Muscle layer of duodenum (tissue), 2 donors: ENCODE results near the gene CSF2.

Experiments
- H3K27ac ChIP-seq: one replicate; pipeline ENCODE4 v1.7.0; 2013; ENCODE audit warnings: mild to moderate bottlenecking, low read length
- H3K27me3 ChIP-seq: one replicate; pipeline ENCODE4 v1.7.0; 2013; ENCODE audit warnings: low read depth, mild to moderate bottlenecking, control low read depth, low read length
- H3K36me3 ChIP-seq, 2 donors: one replicate each; pipeline ENCODE4 v1.7.0; 2013; ENCODE audit warnings: low read length in 2 of 2, control low read depth in 1 of 2, mild to moderate bottlenecking in 1 of 2; ENCODE audit not compliant: insufficient read depth in 2 of 2, control insufficient read depth in 1 of 2
- H3K4me1 ChIP-seq, 2 donors: one replicate each; pipeline ENCODE4 v1.7.0; 2013; ENCODE audit warnings: low read length in 2 of 2, mild to moderate bottlenecking in 2 of 2, control low read depth in 1 of 2, moderate library complexity in 1 of 2; ENCODE audit not compliant: insufficient read depth in 2 of 2, control insufficient read depth in 1 of 2
- H3K4me3 ChIP-seq, 2 donors: one replicate each; pipeline ENCODE4 v1.7.0; 2013; ENCODE audit warnings: low read length in 2 of 2, low read depth in 1 of 2, mild to moderate bottlenecking in 1 of 2
- H3K9me3 ChIP-seq, 2 donors: one replicate each; pipeline ENCODE4 v1.7.0; 2013; ENCODE audit warnings: low read length in 2 of 2, control low read depth in 1 of 2, mild to moderate bottlenecking in 1 of 2; ENCODE audit not compliant: control insufficient read depth in 1 of 2
- donor health status: healthy.

Gene CSF2

GRCh38 chr5:132055808-132056609, 17.6 kb upstream of the CSF2 start:
- H3K4me1 ChIP-seq, result no peaks in the 10 kb centered on the region
- no peaks in the 10 kb centered on the region for H3K36me3 ChIP-seq
- H3K9me3 ChIP-seq, result no peaks in the 10 kb centered on the region
- no peak overlapping the region for H3K27ac ChIP-seq
- H3K4me3 ChIP-seq, result no peak overlapping the region
- H3K27me3 ChIP-seq, result no peaks in the 10 kb centered on the region

DNA sequence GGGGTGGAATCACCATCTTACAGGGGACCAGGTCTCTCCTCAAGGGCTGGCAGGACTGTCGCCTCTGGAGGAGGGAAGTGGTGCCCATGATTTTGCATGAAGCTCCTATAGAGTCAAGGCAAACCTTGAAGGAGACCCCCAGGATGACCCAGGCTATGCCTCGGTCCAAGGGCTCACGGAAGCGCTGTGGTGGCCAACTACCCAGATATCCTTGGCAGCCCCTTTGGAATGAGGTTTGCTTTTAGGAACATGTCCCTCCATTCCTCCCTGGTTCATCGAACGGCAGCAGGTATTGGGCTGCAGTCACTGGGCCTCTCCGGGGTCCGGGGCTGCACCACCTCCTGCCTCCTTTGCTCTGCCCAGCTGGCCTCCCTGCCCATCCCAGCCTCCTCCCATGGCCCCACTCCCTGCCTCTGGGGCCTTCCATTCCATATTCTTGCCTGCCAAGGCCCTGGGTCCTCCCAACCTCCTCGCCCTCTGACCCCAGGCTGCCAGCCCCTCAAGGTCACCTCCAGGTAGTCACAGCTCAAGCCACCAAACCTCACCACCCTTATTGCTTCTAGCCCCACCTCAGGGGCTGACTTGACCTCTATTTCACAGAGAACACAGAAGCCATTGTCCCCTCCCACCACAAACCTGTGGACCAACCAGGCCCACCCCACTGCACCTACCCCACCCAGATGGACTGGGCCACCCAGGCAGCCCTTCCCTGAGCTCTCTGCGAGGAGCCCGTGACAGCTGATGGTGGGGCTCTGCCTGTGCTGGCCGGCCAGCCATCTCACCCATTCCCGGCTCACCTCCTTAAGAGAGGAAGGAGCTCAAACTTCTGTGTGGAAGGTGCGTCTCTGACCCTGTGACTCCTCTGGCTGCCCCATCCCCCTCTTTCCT, 16.7 kb upstream of the CSF2 start:
- H3K4me3 ChIP-seq, result no peak overlapping the region
- H3K36me3 ChIP-seq, result no peaks in the 10 kb centered on the region
- no peaks in the 10 kb centered on the region for H3K4me1 ChIP-seq
- no peaks in the 10 kb centered on the region for H3K9me3 ChIP-seq
- H3K27ac ChIP-seq, result no peak overlapping the region
- no peaks in the 10 kb centered on the region for H3K27me3 ChIP-seq

- no peaks in the 10 kb centered on the region for H3K36me3 ChIP-seq
- no peak overlapping the region for H3K27ac ChIP-seq
- no peaks in the 10 kb centered on the region for H3K27me3 ChIP-seq
Observed at GRCh38 chr5:132057498-132058255, 15.9 kb upstream of the CSF2 start.

DNA sequence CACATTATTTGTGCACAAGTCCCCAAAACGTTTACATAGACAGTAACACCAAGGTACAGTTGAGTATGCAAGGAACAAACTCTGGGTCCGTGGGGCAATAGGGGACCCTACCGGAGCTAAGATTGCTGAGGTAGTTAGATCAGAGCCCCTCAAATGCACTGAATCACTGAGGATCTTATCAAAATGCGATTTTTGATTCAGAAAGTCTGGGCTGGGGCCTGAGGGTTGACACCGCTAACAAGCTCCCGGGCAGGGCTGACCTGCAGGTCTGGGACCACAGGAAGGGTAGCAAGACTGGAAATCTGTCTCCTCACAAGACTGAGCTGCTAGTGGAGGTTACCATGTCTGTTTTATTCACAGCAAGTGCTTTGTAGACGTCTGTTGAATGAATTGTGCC, 14.9 kb upstream of the CSF2 start:
- no peak overlapping the region for H3K4me3 ChIP-seq
- H3K9me3 ChIP-seq, result no peaks in the 10 kb centered on the region
- no peaks in the 10 kb centered on the region for H3K4me1 ChIP-seq
- H3K27ac ChIP-seq, result no peak overlapping the region
- H3K36me3 ChIP-seq, result no peaks in the 10 kb centered on the region
- no peaks in the 10 kb centered on the region for H3K27me3 ChIP-seq

More at GRCh38 chr5:132057498-132058255, 15.9 kb upstream of the CSF2 start:
- H3K9me3 ChIP-seq, result no peaks in the 10 kb centered on the region
- H3K4me3 ChIP-seq, result no peak overlapping the region
- H3K4me1 ChIP-seq, result no peaks in the 10 kb centered on the region

DNA sequence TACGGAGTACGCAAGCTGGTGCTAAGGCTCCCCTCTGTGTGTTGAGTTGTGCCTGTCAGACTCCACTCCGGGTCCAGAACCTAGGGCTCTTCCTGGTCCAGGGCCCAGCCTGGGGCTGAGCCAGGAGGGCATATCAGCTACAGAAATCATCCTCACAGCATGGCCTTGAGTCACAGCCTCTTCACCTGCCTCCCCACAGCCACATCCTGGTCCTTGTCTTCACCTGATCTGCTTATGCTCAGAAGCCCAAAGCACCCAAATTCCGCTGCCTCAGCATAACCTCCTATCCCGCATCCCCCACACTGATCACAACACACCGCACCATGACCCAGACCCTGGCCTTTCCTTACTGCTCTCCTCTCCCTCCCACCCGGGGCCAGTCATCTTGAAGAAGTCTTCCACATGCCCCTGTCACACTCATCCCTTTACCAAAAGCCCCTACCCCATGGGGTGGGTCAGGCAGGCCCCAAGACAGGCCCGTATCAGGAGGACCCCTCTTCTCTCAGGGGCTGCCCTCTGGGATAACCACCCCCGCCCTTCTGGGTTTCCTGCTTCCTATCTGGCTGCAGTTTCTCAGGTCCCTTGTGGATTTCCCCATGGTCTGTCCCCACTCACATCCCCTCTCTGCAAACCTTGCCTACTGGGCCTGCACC, 14.4 kb upstream of the CSF2 start:
- no peak overlapping the region for H3K4me3 ChIP-seq
- no peak overlapping the region for H3K27ac ChIP-seq
- H3K27me3 ChIP-seq, result no peaks in the 10 kb centered on the region
- no peaks in the 10 kb centered on the region for H3K36me3 ChIP-seq
- no peaks in the 10 kb centered on the region for H3K4me1 ChIP-seq
- H3K9me3 ChIP-seq, result no peaks in the 10 kb centered on the region

DNA sequence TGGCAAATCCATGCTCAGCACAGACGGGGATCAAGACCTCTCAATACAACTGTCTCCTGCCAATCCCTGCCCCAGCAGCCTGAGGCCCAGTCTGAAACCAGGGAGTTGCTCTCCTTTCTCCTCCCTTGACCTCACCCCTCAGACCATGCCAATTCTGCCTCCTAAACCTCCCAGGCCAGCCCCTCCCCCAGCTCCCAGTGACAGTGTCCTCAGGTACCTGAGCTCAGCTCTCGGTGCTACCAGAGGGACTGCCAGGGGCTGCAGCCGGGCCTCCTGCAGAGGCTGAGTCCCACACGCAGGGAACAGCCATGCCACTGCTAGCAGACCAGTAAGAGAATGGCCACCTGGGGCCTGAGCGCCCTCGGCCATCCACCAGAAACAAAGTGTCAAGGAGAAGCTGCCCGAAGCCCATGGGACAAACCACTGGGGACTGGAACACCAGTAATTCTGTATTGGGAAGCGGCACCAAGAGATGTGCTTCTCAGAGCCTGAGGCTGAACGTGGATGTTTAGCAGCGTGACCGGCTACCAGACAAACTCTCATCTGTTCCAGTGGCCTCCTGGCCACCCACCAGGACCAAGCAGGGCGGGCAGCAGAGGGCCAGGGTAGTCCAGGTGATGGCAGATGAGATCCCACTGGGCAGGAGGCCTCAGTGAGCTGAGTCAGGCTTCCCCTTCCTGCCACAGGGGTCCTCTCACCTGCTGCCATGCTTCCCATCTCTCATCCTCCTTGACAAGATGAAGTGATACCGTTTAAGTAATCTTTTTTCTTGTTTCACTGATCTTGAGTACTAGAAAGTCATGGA, 13.7 kb upstream of the CSF2 start:
- Histone ChIP-seq H3K4me1 (no peaks in the 10 kb centered on the region), H3K4me3 (no peak overlapping the region), H3K27ac (no peak overlapping the region), H3K27me3 (no peaks in the 10 kb centered on the region), H3K9me3 (no peaks in the 10 kb centered on the region), H3K36me3 (no peaks in the 10 kb centered on the region)

DNA sequence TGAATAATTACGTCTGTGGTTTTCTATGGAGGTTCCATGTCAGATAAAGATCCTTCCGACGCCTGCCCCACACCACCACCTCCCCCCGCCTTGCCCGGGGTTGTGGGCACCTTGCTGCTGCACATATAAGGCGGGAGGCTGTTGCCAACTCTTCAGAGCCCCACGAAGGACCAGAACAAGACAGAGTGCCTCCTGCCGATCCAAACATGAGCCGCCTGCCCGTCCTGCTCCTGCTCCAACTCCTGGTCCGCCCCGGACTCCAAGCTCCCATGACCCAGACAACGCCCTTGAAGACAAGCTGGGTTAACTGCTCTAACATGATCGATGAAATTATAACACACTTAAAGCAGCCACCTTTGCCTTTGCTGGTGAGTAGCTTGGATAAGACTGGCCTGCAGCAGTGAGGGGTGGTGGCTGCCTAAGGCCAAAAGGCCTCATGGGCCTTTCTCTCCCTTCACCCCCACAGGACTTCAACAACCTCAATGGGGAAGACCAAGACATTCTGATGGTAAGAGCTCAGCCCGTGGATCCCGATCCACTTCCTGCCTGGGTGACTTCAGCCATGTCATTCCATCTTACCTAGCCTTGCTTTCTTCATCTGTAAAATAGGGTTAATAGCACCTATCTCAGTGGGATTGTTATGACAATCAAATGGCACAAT, 13.0 kb upstream of the CSF2 start, which contains the start of gene IL3:
Gene IL3 (plus strand): TSS at position 155 of the 661 bp plus-strand sequence. CDS start 52 bp downstream, at position 207.
- no peaks in the 10 kb centered on the region for H3K36me3 ChIP-seq
- H3K9me3 ChIP-seq, result no peaks in the 10 kb centered on the region
- H3K27ac ChIP-seq, result no peak within 1 kb of the TSS
- H3K4me3 ChIP-seq, result no peak within 1 kb of the TSS
- H3K27me3 ChIP-seq, result no peaks in the 10 kb centered on the region
- H3K4me1 ChIP-seq, result no peaks in the 10 kb centered on the region

DNA sequence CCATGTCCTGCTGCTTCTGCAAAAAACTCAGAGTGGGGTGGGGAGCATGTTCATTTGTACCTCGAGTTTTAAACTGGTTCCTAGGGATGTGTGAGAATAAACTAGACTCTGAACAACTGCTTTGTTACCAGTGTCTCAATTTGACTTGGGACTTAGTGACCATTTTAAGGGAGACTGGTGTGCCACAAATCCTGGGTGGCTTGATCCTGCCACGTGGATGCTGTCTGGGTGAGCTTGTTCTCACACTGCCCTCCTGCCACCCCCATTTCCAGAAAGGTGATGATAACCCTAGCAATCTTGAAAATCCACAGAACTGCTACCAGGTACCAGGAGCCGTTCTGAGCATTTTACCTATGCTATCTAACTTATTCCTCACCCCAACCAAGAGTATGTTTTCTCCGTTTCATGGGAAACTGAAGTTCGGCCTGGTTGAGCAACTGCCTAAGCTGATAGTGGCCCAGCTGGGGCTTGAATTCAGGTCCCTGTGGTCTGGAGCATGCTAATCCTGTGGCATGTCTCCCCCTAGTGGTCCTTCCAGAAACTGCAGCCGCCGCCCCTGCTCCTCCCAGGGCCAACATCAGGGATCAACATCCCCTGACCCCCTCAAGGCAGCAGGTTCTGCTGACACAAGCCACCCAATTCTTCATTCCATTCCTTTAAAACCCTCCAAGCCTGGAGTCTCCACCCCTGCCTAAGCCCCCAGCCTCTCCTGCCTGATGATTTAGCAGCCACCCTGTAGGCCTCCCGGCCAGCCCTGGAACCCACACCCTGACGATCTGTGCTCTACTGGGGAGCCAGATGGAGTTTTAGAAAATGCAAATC, 10.3 kb upstream of the CSF2 start:
- Histone ChIP-seq H3K27me3 (no peaks in the 10 kb centered on the region), H3K9me3 (no peaks in the 10 kb centered on the region), H3K4me1 (no peaks in the 10 kb centered on the region), H3K36me3 (no peaks in the 10 kb centered on the region), H3K4me3 (no peak overlapping the region), H3K27ac (no peak overlapping the region)

GRCh38 chr5:132064140-132064539, 9.4 kb upstream of the CSF2 start:
- no peak overlapping the region for H3K4me3 ChIP-seq
- H3K4me1 ChIP-seq, result no peaks in the 10 kb centered on the region
- no peak overlapping the region for H3K27ac ChIP-seq
- no peaks in the 10 kb centered on the region for H3K9me3 ChIP-seq
- H3K36me3 ChIP-seq, result no peaks in the 10 kb centered on the region
- H3K27me3 ChIP-seq, result no peaks in the 10 kb centered on the region
